ENCODE results near the gene C20orf173.

Gene C20orf173

GRCh38 chr20:35506179-35506578 lies 23.3 kb downstream of the C20orf173 start:
- no peak for DNase-seq

- no peak for DNase-seq
These were observed 24.7 kb downstream of the C20orf173 start for GRCh38 chr20:35504751-35505150.

GRCh38 chr20:35503841-35504561 lies 25.5 kb downstream of the C20orf173 start:
- no peak for DNase-seq

GRCh38 chr20:35503281-35503680 lies 26.2 kb downstream of the C20orf173 start:
- no peak for DNase-seq

GRCh38 chr20:35502352-35502751 lies 27.1 kb downstream of the C20orf173 start:
- DNase-seq: no peak

DNA sequence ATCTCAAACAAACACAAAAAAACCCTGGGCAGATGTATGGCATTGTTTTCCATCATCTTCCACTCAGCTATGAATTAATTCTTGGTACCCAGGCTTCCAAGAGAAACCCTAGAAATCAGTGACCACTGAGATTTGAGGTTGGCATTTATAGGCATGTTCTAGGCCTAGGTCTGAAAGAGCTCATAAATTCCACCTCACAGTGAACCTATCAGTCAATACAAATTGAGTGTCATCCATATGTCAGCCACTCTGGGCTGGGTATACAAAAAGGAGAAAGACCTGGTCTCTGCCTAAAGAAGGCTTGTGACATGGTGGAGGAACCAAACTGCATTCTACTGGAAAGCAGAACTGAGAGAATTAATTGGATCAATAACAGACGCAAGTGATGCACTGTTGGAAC lies 30.2 kb downstream of the C20orf173 start:
- DNase-seq: no peak

GRCh38 chr20:35497780-35498189 lies 31.7 kb downstream of the C20orf173 start:
- DNase-seq: no peak

DNA sequence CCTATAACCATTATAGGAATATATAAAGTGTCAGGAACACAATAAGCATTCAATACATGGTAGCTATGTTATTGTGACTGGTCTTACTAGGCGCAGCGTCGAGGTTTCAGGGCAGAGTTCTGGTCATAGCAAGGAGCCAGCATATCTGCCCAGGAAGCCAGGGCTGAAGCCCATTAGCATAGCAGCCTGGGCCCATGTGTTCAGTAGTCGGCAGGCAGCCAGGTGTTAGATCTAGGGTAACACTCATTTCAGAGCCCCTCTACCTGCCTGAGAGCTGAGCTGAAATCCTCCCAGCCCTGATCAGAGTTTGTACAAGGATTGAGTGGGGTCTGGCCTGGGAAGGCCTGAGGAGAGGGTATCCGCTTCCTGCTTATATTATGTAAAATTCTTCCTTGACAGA lies 32.1 kb downstream of the C20orf173 start:
- no peak for DNase-seq

DNA sequence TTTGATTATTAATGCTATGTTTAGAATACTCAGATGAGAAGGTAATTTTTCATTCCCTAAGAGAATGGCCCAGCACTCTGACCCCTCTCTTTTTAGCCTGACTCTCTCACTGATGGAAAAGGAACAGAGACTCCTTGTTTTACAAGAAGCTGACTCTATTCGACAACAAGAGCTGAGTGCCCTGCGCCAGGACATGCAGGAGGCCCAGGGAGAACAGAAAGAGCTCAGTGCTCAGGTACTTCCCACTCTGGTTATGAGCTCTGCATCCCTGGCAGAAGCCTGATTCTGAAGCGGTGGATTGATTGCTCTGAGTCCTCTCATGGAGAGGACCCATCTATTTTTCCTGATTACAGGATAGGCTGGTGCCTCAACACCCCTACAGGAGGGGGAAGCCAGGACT lies 33.0 kb downstream of the C20orf173 start:
- DNase-seq: no peak

- no peak for DNase-seq
These were observed 37.1 kb downstream of the C20orf173 start for GRCh38 chr20:35492352-35492751.

- DNase-seq: no peak
These were observed 37.6 kb downstream of the C20orf173 start for GRCh38 chr20:35491823-35492222.

DNA sequence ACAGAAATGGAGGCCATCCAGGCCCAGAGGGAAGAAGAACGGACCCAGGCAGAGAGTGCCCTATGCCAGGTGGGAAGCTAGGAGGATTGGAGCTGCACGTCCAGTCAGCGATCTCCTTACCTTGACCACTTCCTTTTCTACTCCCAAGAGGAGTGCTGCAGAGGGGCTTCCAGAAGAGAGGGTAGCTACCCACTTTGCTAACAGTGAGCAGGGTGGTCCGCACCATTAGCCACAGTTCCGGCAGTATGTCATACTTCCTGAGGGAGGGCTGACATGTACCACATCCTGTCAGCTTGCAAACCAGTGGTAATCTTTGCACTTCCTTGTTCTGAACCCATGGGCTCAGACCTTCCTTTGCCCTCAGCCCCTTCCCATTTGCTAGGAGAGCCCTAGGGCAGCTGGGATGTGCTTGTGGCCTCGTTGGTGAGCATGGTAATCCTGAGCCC lies 38.7 kb downstream of the C20orf173 start:
- DNase-seq: no peak

DNA sequence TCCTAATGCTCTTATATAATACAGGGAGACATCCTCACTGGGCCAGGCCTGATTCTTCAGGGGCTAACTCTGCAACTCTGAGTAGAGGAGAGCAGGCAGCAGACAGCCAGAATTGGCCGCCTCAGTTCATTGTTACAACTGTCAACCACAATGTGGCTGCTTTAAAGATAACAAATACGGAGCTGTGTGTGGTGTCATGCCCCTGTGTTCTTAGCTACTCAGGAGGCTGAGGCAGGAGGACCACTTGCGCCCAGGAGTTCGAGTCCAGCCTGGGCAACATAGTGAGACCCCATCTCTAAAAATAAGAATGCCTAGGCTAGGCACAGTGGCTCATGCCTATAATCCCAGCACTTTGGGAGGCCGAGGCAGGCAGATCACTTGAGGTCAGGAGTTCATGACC lies 39.7 kb downstream of the C20orf173 start:
- DNase-seq: no peak

- no peak for DNase-seq
These were observed 42.0 kb downstream of the C20orf173 start for GRCh38 chr20:35487479-35487878.

DNA sequence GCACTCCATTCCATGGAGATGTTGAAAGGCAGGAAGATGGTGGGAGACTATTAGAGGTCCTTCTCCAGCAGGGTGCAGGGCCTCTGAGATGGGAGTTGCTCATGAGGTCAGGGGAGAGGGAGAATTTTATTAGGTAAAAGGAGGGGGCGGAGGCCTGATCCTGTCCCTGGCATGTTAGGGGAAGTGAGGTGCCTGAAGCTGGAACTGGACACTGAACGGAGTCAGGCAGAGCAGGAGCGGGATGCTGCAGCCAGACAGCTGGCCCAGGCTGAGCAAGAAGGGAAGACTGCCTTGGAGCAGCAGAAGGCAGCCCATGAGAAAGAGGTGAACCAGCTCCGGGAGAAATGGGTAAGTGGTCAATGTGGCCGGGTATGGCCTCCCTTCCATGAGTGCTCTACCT lies 49.7 kb downstream of the C20orf173 start:
- DNase-seq: no peak

DNA sequence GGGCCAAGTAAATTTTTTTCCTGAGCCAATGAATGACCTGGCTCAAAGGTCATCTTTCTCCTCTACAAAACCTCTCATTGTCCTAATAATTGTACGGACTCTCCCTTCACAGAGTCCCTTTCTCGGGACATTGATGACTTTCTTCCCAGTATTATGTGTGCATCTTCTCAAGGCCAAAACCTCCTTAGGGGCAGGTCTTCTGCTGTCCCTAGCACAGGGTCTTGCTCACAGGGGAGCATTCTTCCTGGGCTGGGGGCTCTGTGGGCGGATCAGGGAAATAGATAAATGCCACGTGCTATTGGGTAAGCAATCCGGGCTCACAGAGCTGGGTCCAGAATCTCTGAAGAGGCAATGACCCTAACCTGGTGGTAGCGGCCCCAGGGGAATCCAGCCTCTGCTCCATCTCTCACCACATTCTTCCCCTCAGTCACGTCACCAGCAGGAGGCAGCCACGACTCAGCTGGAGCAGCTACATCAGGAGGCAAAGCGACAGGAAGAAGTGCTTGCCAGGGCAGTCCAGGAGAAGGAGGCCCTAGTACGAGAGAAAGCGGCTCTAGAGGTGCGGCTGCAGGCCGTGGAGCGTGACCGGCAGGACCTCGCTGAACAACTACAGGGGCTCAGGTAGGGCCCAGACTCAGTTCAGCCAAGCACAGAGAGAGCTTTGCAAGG lies 50.5 kb downstream of the C20orf173 start:
- no peak for DNase-seq
